HepG2 (cell line): ENCODE results near the gene DNAJB11. TPM values are rescaled to one million over a fixed set of nuclear protein-coding genes. Genes with fewer than 3 reads are reported as not detected.

Source experiments
- CERS6 ChIP-seq: sonication (generic); formaldehyde crosslinking; IDR thresholded peaks from 2 replicates; pipeline ENCODE4 v1.5.0; 2020; ENCODE audit warnings: missing genetic modification reagents
- FOXC1 ChIP-seq: sonication (generic); formaldehyde crosslinking; IDR thresholded peaks from 2 replicates; pipeline ENCODE4 v1.8.0; 2022; ENCODE audit warnings: mild to moderate bottlenecking, missing genetic modification reagents, borderline replicate concordance
- GFI1 ChIP-seq: sonication (generic); formaldehyde crosslinking; IDR thresholded peaks from 2 replicates; pipeline ENCODE4 v1.5.0; 2020; ENCODE audit warnings: missing genetic modification reagents, mild to moderate bottlenecking, borderline replicate concordance
- JDP2 ChIP-seq: sonication (generic); formaldehyde crosslinking; IDR thresholded peaks from 2 replicates; pipeline ENCODE4 v1.8.1; 2022; ENCODE audit warnings: missing genetic modification reagents, borderline replicate concordance
- POLR2A ChIP-seq, 2 experiments: IDR thresholded peaks; 2 replicates each; pipeline ENCODE4 v1.6.1; 2011; ENCODE audit warnings: low read depth in 2 of 2, low read length in 2 of 2, mild to moderate bottlenecking in 1 of 2, moderate library complexity in 1 of 2; ENCODE audit not compliant: insufficient read depth in 1 of 2
- PTBP1 ChIP-seq: fragments of 200-400 bp; formaldehyde crosslinking; IDR thresholded peaks from 2 replicates; pipeline ENCODE4 v1.6.1; 2018; ENCODE audit warnings: low read length, low read depth; ENCODE audit not compliant: poor library complexity, severe bottlenecking
- RAD21 ChIP-seq: fragments of 450-650 bp; formaldehyde crosslinking; IDR thresholded peaks from 2 replicates; pipeline ENCODE4 v1.5.0; 2020; ENCODE audit warnings: mild to moderate bottlenecking
- REL ChIP-seq: sonication (generic); formaldehyde crosslinking; conservative IDR thresholded peaks from 2 replicates; pipeline ENCODE4 v1.8.0; 2022; ENCODE audit warnings: mild to moderate bottlenecking, missing genetic modification reagents, moderate library complexity
- SNAI1 ChIP-seq: sonication (generic); formaldehyde crosslinking; IDR thresholded peaks from 2 replicates; pipeline ENCODE4 v1.5.0; 2020; ENCODE audit warnings: mild to moderate bottlenecking, missing genetic modification reagents, borderline replicate concordance
- SRF ChIP-seq: IDR thresholded peaks from 2 replicates; pipeline ENCODE4 v1.6.1; 2011; ENCODE audit warnings: mild to moderate bottlenecking, low read depth, low read length, moderate library complexity
- THAP9 ChIP-seq: sonication (generic); formaldehyde crosslinking; IDR thresholded peaks from 2 replicates; pipeline ENCODE4; 2020; ENCODE audit warnings: missing genetic modification reagents, mild to moderate bottlenecking, borderline replicate concordance
- UBTF ChIP-seq: sonication (generic); formaldehyde crosslinking; IDR thresholded peaks from 2 replicates; pipeline ENCODE4 v1.4.0; 2020; ENCODE audit warnings: mild to moderate bottlenecking, missing genetic modification reagents
- ZFP90 ChIP-seq: sonication (generic); formaldehyde crosslinking; IDR thresholded peaks from 2 replicates; pipeline ENCODE4 v1.8.0; 2022; ENCODE audit warnings: missing genetic modification reagents, mild to moderate bottlenecking, inconsistent platforms, borderline replicate concordance
- ZNF143 ChIP-seq: sonication (generic); formaldehyde crosslinking; IDR thresholded peaks from 2 replicates; pipeline ENCODE4 v1.4.0; 2020; ENCODE audit warnings: missing genetic modification reagents
- ZNF263 ChIP-seq: sonication (generic); formaldehyde crosslinking; IDR thresholded peaks from 2 replicates; pipeline ENCODE4 v1.4.0; 2020; ENCODE audit warnings: missing genetic modification reagents
- ZNF460 ChIP-seq: sonication (generic); formaldehyde crosslinking; IDR thresholded peaks from 2 replicates; pipeline ENCODE4 v1.5.1; 2020; ENCODE audit warnings: missing genetic modification reagents, mild to moderate bottlenecking, borderline replicate concordance
- ZNF567 ChIP-seq: sonication (generic); formaldehyde crosslinking; IDR thresholded peaks from 2 replicates; pipeline ENCODE4 v1.8.1; 2023; ENCODE audit warnings: mild to moderate bottlenecking, missing genetic modification reagents, borderline replicate concordance
- ZNF589 ChIP-seq: sonication (generic); formaldehyde crosslinking; conservative IDR thresholded peaks from 2 replicates; pipeline ENCODE4 v1.8.0; 2022; ENCODE audit warnings: mild to moderate bottlenecking, moderate library complexity, missing genetic modification reagents
- ZNF616 ChIP-seq: sonication (generic); formaldehyde crosslinking; IDR thresholded peaks from 2 replicates; pipeline ENCODE4 v1.5.0; 2020; ENCODE audit warnings: low read depth, mild to moderate bottlenecking, missing genetic modification reagents
- ZNF724P ChIP-seq: sonication (generic); formaldehyde crosslinking; IDR thresholded peaks from 2 replicates; pipeline ENCODE4 v1.8.0; 2022; ENCODE audit warnings: missing genetic modification reagents, borderline replicate concordance
- polyA plus RNA-seq, 8 experiments: library from polyadenylated mRNA; depleted of rRNA in 3 of 8; stranded (reverse) in 7 of 8; unstranded in 1 of 8; fragments of >200 nt; fragmentation: Illumina TruSeq in 4 of 8; extraction: Trizol in 4 of 8; gene quantifications; 2 replicates each; pipeline versions ENCODE4 v1.2.1 to v1.2.3, GENCODE V29; 2011 to 2016; ENCODE audit warnings: low read depth in 4 of 8, missing spikeins in 1 of 8, mixed read lengths in 1 of 8; ENCODE audit not compliant: insufficient read depth in 1 of 8
- total RNA-seq, 5 experiments: library from RNA; depleted of rRNA; stranded (reverse); fragments of >200 nt; fragmentation: Illumina TruSeq; extraction: Trizol; gene quantifications; 2 replicates each; pipeline ENCODE4 v1.2.3, GENCODE V29; 2016; ENCODE audit warnings: low read depth in 1 of 5

DNAJB11 gene
- total and polyA plus RNA-seq, 2 of the 13 experiments (the other 11 are each of a cell fraction or from before 2014, with no cell fraction given): 41.0 to 132 TPM

- TF ChIP-seq THAP9 (CRISPR knock-in tag) (peak; percentile 85), FOXC1 (CRISPR knock-in tag) (peak; percentile 22; the same call in 1 of the 2 replicates), JDP2 (CRISPR knock-in tag) (no peak), SNAI1 (0 out of 2 replicates have a peak, but pooled peaks have one; percentile 42), PTBP1 (no peak), ZNF460 (CRISPR knock-in tag) (no peak), CERS6 (CRISPR knock-in tag) (no peak), ZNF567 (no peak), POLR2A (IDR thresholded peaks at IDR 0.05; ENCODE audit: insufficient read depth in 1 of 2, low read depth in 2 of 2, low read length in 2 of 2) (peak in 1 of 2 experiments; percentile 38; a peak in 1 of 4 replicates), REL (CRISPR knock-in tag) (0 out of 2 replicates have a peak, but pooled peaks have one; percentile 39), UBTF (CRISPR knock-in tag) (0 out of 2 replicates have a peak, but pooled peaks have one; percentile 29), ZNF616 (CRISPR knock-in tag) (no peak), GFI1 (CRISPR knock-in tag) (no peak), ZNF589 (no peak), ZNF263 (CRISPR knock-in tag) (no peak), ZFP90 (CRISPR knock-in tag) (no peak), SRF (0 out of 2 replicates have a peak, but pooled peaks have one; percentile 28), RAD21 (CRISPR knock-in tag) (no peak), ZNF143 (CRISPR knock-in tag) (peak; percentile 83), ZNF724P (CRISPR knock-in tag) (0 out of 2 replicates have a peak, but pooled peaks have one; percentile 39)
These were observed 49.3 kb upstream of the DNAJB11 start (continued) for GRCh38 chr3:186520957-186521842.
